BE2C (cell line): ENCODE measurements around the gene FOXO6.

ENCODE experiments used
- DNase-seq: peaks from one replicate; pipeline ENCODE4 v3.0.0-alpha.2; 2020
- H3K27me3 ChIP-seq: fragments of 250-450 bp; sonication (Bioruptor Pico); 2 replicates; pipeline ENCODE4 v1.5.1; 2020; ENCODE audit warnings: mild to moderate bottlenecking
- H3K36me3 ChIP-seq: fragments of 250-450 bp; sonication (Bioruptor Pico); 2 replicates; pipeline ENCODE4 v1.5.1; 2020; ENCODE audit warnings: mild to moderate bottlenecking
- H3K4me1 ChIP-seq: fragments of 250-450 bp; sonication (Bioruptor Pico); 2 replicates; pipeline ENCODE4 v1.5.1; 2020
- H3K4me3 ChIP-seq: 2 replicates; pipeline ENCODE4 v1.5.1; 2011; ENCODE audit warnings: low read depth, low read length
- H3K9me3 ChIP-seq: fragments of 250-450 bp; sonication (Bioruptor Pico); 2 replicates; pipeline ENCODE4 v1.5.1; 2020
- CTCF ChIP-seq: IDR thresholded peaks from 2 replicates; pipeline ENCODE4 v1.5.1; 2012; ENCODE audit warnings: mild to moderate bottlenecking, low read depth, low read length

The FOXO6 gene

GRCh38 chr1:41315871-41316270, 45.4 kb upstream of the FOXO6 start:
- Histone ChIP-seq H3K4me3 (no peak overlapping the region), H3K27me3 (no peaks in the 10 kb centered on the region), H3K9me3 (no peaks in the 10 kb centered on the region), H3K36me3 (no peaks in the 10 kb centered on the region), H3K4me1 (no peaks in the 10 kb centered on the region)
- DNase-seq, result no peak
- TF ChIP-seq CTCF, result no peak

- no peaks in the 10 kb centered on the region for H3K36me3 ChIP-seq
- no peak for DNase-seq
- no peaks in the 10 kb centered on the region for H3K9me3 ChIP-seq
- no peak for TF ChIP-seq CTCF
- H3K27me3 ChIP-seq, result no peaks in the 10 kb centered on the region
- no peaks in the 10 kb centered on the region for H3K4me1 ChIP-seq
- H3K4me3 ChIP-seq, result no peak overlapping the region
Measured at GRCh38 chr1:41317361-41317760, 43.9 kb upstream of the FOXO6 start.

- no peaks in the 10 kb centered on the region for H3K4me1 ChIP-seq
- no peaks in the 10 kb centered on the region for H3K27me3 ChIP-seq
- H3K4me3 ChIP-seq, result no peak overlapping the region
- DNase-seq, result no peak
- no peaks in the 10 kb centered on the region for H3K36me3 ChIP-seq
- no peaks in the 10 kb centered on the region for H3K9me3 ChIP-seq
- TF ChIP-seq CTCF, result no peak
Measured at GRCh38 chr1:41318135-41318534, 43.1 kb upstream of the FOXO6 start.

GRCh38 chr1:41319106-41319755, 42.0 kb upstream of the FOXO6 start:
- no peak for DNase-seq
- Histone ChIP-seq H3K9me3 (no peaks in the 10 kb centered on the region), H3K4me1 (no peaks in the 10 kb centered on the region), H3K4me3 (no peak overlapping the region), H3K36me3 (no peaks in the 10 kb centered on the region), H3K27me3 (no peaks in the 10 kb centered on the region)
- TF ChIP-seq CTCF, result no peak

- Histone ChIP-seq H3K4me1 (no peaks in the 10 kb centered on the region), H3K9me3 (no peaks in the 10 kb centered on the region), H3K36me3 (no peaks in the 10 kb centered on the region), H3K27me3 (no peaks in the 10 kb centered on the region), H3K4me3 (no peak overlapping the region)
- no peak for TF ChIP-seq CTCF
- no peak for DNase-seq
Measured at GRCh38 chr1:41319807-41320711, 41.2 kb upstream of the FOXO6 start.
